ENCODE measurements around the gene RHOJ. TPM values are rescaled to one million over a fixed set of nuclear protein-coding genes. Genes with fewer than 3 reads are reported as not detected.
A peak's percentile ranks its signal among the peaks of the same experiment; 100 is the strongest.

Gene RHOJ
- total and polyA plus RNA-seq, 8 donors: 1.5 to 6.7 (median 3.2) TPM

DNA sequence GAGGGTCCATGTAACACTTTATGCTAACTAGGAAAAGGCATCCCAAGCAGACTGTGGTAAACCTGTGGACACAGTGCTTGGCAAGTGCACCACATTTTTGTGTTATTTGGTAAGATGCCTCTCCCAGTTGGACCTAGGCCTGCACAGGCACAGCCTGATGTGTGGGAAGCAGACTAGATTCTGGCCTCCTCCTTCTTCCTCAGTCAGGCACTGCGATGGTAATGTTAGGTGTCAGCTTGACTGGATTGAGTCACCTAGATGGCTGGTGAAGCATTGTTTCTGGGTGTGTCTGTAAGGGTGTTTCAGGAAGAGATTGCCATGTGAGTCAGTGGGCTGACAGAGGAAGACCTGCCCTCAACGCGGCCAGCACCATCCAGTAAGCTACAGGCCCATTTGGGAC is 25.3 kb upstream of the RHOJ start:
- 85 to 89% methylated on average over 3 of the region's 3 CpGs for WGBS, 2 donors
- no peak overlapping the region for H3K4me3 ChIP-seq
- TF ChIP-seq, protein P1, sequence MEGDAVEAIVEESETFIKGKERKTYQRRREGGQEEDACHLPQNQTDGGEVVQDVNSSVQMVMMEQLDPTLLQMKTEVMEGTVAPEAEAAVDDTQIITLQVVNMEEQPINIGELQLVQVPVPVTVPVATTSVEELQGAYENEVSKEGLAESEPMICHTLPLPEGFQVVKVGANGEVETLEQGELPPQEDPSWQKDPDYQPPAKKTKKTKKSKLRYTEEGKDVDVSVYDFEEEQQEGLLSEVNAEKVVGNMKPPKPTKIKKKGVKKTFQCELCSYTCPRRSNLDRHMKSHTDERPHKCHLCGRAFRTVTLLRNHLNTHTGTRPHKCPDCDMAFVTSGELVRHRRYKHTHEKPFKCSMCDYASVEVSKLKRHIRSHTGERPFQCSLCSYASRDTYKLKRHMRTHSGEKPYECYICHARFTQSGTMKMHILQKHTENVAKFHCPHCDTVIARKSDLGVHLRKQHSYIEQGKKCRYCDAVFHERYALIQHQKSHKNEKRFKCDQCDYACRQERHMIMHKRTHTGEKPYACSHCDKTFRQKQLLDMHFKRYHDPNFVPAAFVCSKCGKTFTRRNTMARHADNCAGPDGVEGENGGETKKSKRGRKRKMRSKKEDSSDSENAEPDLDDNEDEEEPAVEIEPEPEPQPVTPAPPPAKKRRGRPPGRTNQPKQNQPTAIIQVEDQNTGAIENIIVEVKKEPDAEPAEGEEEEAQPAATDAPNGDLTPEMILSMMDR (IDR thresholded peaks at IDR 0.05): no peak
- H3K4me1 ChIP-seq: no peaks in the 10 kb centered on the region
- no peaks in the 10 kb centered on the region for H3K27me3 ChIP-seq
- H3K36me3 ChIP-seq: no peaks in the 10 kb centered on the region
- ATAC-seq (peak in 1 of 4 donors; percentile 22), FAIRE-seq (no peak), DNase-seq (no peak)
- intact Hi-C loops (cut with DNase I): loop anchor here in 1 of 3 donors (10.0 kb wide), 1 partner anchor 96 kb away; no protein-coding TSS in a partner anchor
- no peaks in the 10 kb centered on the region for H3K9me3 ChIP-seq
- H3K27ac ChIP-seq: no peak overlapping the region

DNA sequence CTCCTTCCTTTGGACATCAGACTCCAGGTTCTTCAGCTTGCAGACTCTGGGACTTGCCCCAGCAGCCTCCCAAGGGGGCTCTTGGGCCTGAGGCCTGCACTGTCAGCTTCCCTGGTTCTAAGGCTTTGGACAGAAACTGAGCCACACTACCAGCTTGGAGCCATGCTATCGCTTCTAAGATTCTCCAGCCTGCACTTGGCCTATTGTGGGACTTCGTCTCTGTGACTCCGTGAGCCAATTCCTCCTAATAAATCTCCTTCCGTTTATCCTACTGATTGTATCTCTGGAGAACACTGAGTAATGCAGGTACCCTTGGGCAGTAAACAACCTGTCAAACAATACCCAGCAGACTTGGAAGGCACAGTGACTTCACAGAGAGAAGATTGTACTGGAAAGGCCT is 24.9 kb upstream of the RHOJ start:
- Histone ChIP-seq H3K27ac (no peak overlapping the region), H3K36me3 (no peaks in the 10 kb centered on the region), H3K4me1 (no peaks in the 10 kb centered on the region), H3K27me3 (no peaks in the 10 kb centered on the region), H3K9me3 (no peaks in the 10 kb centered on the region), H3K4me3 (no peak overlapping the region)
- TF ChIP-seq, protein P1 (IDR thresholded peaks at IDR 0.05): no peak
- 79 to 87% methylated on average over 4 of the region's 4 CpGs for WGBS, 2 donors
- no peak for DNase-seq
- intact Hi-C loops (cut with DNase I): loop anchor here in 1 of 3 donors (10.0 kb wide), 1 partner anchor 95 kb away; no protein-coding TSS in a partner anchor
- FAIRE-seq: no peak
- no peak for ATAC-seq

DNA sequence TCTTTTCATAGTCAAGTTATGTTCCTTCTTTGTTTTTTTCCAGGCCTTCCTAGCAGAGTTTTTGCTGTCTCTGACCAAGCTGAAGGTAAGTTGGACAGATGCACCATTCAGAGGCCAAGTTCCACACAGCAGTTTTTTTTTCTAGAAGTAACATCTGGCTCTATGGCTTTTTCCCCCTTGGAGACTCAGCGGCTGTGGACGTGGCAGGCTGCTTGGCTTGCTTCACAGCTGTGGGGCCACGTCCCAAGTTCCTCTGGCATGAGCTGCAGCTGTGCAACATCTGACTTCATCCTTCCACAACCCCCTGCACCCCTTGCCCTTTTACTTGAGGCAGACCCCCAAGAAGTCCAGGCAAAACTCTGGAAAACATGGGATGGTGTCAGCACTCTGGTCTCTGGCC is 24.2 kb upstream of the RHOJ start:
- intact Hi-C loops (cut with DNase I): no loop called here
- H3K27me3 ChIP-seq: no peaks in the 10 kb centered on the region
- no peak overlapping the region for H3K4me3 ChIP-seq
- no peaks in the 10 kb centered on the region for H3K4me1 ChIP-seq
- DNase-seq (no peak), FAIRE-seq (no peak), ATAC-seq (no peak)
- H3K36me3 ChIP-seq: no peaks in the 10 kb centered on the region
- H3K9me3 ChIP-seq: no peaks in the 10 kb centered on the region
- TF ChIP-seq, protein P1 (IDR thresholded peaks at IDR 0.05): no peak
- H3K27ac ChIP-seq: no peak overlapping the region
- WGBS, 2 donors: 61 to 78% methylated on average over 3 of the region's 3 CpGs

DNA sequence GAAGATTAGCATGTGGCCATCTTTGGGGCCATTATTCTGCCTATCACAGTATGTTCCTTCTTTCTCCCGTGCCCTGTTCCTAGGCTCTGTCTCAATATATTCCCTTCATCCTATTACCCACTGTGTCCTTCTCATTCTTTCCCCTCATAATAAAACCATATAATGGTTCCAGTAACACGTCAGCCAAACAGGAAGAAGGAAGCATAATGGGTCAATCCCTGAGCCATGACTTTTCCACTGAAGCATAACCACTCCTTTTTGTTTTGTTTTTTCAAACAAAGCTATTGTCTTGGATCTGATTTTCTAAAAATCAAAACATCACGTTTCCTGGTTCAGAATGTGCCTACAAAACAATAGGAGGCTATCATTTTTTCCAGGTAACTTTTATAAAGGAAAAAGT is 21.3 kb upstream of the RHOJ start:
- Histone ChIP-seq H3K4me1 (no peaks in the 10 kb centered on the region), H3K36me3 (no peaks in the 10 kb centered on the region), H3K27ac (no peak overlapping the region), H3K9me3 (no peaks in the 10 kb centered on the region), H3K27me3 (no peaks in the 10 kb centered on the region), H3K4me3 (no peak overlapping the region)
- ATAC-seq (no peak), DNase-seq (no peak), FAIRE-seq (no peak)
- TF ChIP-seq, protein P1 (IDR thresholded peaks at IDR 0.05): no peak
- intact Hi-C loops (cut with DNase I): no loop called here
- WGBS, 2 donors: 49 to 56% methylated on average over 3 of the region's 3 CpGs

DNA sequence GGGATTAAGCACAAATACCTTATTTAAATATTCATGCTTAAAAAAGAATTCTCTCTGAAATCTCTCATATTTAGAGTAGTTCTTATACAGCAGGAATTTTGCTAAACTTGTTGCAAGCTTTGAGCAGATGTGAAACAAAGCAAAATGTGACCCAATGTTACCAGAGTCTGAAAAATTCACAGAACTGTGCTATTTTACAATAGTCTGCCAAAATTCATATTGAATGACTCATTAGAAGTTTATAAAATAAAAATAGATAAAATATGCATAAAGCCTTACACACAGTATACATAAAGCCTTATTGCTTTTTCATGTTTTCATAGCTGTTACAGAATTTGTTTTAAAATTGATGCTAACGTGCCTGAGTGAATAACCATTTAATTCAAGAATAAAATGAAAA is 17.8 kb upstream of the RHOJ start:
- no peaks in the 10 kb centered on the region for H3K9me3 ChIP-seq
- 66 to 76% methylated on average over 1 of the region's 1 CpG for WGBS, 2 donors
- no peaks in the 10 kb centered on the region for H3K4me1 ChIP-seq
- DNase-seq (no peak), ATAC-seq (no peak), FAIRE-seq (no peak)
- no peak overlapping the region for H3K4me3 ChIP-seq
- no peaks in the 10 kb centered on the region for H3K36me3 ChIP-seq
- TF ChIP-seq, protein P1 (IDR thresholded peaks at IDR 0.05): no peak
- no peaks in the 10 kb centered on the region for H3K27me3 ChIP-seq
- no peak overlapping the region for H3K27ac ChIP-seq
- intact Hi-C loops (cut with DNase I): no loop called here

Data from pancreas (tissue), 10 donors.